Esophagus squamous epithelium (tissue), 4 donors: ENCODE data around the gene PHYKPL.

ENCODE experiments used
- CTCF ChIP-seq, 6 experiments: fragments of 450-650 bp in 4 of 6; fragments of 200-600 bp in 2 of 6; sonication (generic) in 2 of 6; IDR thresholded peaks; one replicate each; pipeline ENCODE4 v1.5.1; 2016 to 2019; ENCODE audit warnings: antibody characterized with exemption in 6 of 6, mild to moderate bottlenecking in 4 of 6, moderate library complexity in 4 of 6
- POLR2A ChIP-seq, 4 donors: fragments of 450-650 bp; IDR thresholded peaks; one replicate each; pipeline ENCODE4 v1.6.1; 2017; ENCODE audit warnings: antibody characterized with exemption in 4 of 4, mild to moderate bottlenecking in 4 of 4, moderate library complexity in 3 of 4

- TF ChIP-seq CTCF (IDR thresholded peaks at IDR 0.05) (no peak), POLR2A (IDR thresholded peaks at IDR 0.05) (no peak)
Observed at GRCh38 chr5:178177569-178177968, 55.0 kb downstream of the PHYKPL start.
